ENCODE data around the gene ZFY. TPM values are rescaled to one million over a fixed set of nuclear protein-coding genes. Genes with fewer than 3 reads are reported as not detected.

ZFY gene
- total and polyA plus RNA-seq, 2 of the 13 experiments (the other 11 are each of a cell fraction or from before 2014, with no cell fraction given) = 3.3 to 17.1 TPM

DNA sequence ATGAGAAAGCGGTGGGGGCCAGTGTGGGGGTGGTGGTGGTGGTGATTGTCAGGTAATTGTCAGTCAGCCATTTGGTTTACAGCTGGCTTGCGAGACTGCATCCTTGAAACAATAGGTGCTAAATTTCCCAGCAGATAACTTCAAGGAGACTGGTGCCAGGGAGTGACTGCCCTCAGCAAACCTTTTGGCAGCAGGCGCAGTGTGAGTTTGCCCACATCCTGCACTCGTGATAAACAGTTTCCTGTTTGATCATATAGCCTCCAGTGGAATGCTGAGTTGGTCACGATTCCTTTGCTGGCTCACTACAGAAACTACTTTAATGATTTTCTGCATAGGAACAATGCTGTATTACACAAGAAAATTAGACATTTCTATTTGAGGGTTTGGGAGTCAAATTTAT, 47.8 kb upstream of the ZFY start:
- no peak for DNase-seq (ENCODE audit: low spot score)
- H3K79me2 ChIP-seq (ENCODE audit: insufficient read depth, low read length) = no peaks in the 10 kb centered on the region
- no TSS peak for BruUV-seq (replicated peaks)
- ChIA-PET CTCF (ENCODE audit: low intra/inter-chr PET ratio, low total read pairs) (no interaction called here), POLR2A (no interaction called here)
- H4K20me1 ChIP-seq (ENCODE audit: insufficient read depth, low read length) = no peaks in the 10 kb centered on the region
- 70% methylated on average over 4 of the region's 5 CpGs for WGBS (ENCODE audit: low lambda C conversion rate)
- TF ChIP-seq NAIF1 (CRISPR knock-in tag; IDR thresholded peaks at IDR 0.05; ENCODE audit: borderline replicate concordance) (no peak), ZNF510 (CRISPR knock-in tag; IDR thresholded peaks at IDR 0.05; ENCODE audit: low read depth) (no peak), ZNF772 (CRISPR knock-in tag; IDR thresholded peaks at IDR 0.05) (no peak), ZNF543 (CRISPR knock-in tag; IDR thresholded peaks at IDR 0.05) (no peak), KLF11 (CRISPR knock-in tag; IDR thresholded peaks at IDR 0.05) (no peak), RCOR2 (CRISPR knock-in tag; IDR thresholded peaks at IDR 0.05) (no peak), ZNF317 (CRISPR knock-in tag; IDR thresholded peaks at IDR 0.05) (no peak), AGO2 (optimal IDR thresholded peaks at IDR 0.05; ENCODE audit: low read depth, low read length) (no peak), KDM2A (CRISPR knock-in tag; IDR thresholded peaks at IDR 0.05; ENCODE audit: borderline replicate concordance, low read depth) (no peak), SETDB1 (CRISPR knock-in tag; IDR thresholded peaks at IDR 0.05; ENCODE audit: borderline replicate concordance) (no peak), KAT2B (IDR thresholded peaks at IDR 0.05; ENCODE audit: borderline replicate concordance, low read depth, low read length) (no peak), EZH2 (conservative IDR thresholded peaks at IDR 0.05; ENCODE audit: low read depth, low read length) (no peak), ZNF891 (CRISPR knock-in tag; IDR thresholded peaks at IDR 0.05) (no peak), CBFB (CRISPR knock-in tag; IDR thresholded peaks at IDR 0.05) (no peak), PHF5A (CRISPR knock-in tag; IDR thresholded peaks at IDR 0.05; ENCODE audit: low read depth, unreplicated experiment) (no peak), SOX13 (IDR thresholded peaks at IDR 0.05) (no peak), SOX13 (CRISPR knock-in tag; conservative IDR thresholded peaks at IDR 0.05 in 1 of 2, IDR thresholded peaks at IDR 0.05 in 1 of 2) (no peak), NPAS2 (CRISPR knock-in tag; IDR thresholded peaks at IDR 0.05; ENCODE audit: borderline replicate concordance) (no peak), ZSCAN22 (CRISPR knock-in tag; IDR thresholded peaks at IDR 0.05) (no peak), NFIB (CRISPR knock-in tag; IDR thresholded peaks at IDR 0.05; ENCODE audit: borderline replicate concordance) (no peak)
- TF ChIP-seq, protein P1, sequence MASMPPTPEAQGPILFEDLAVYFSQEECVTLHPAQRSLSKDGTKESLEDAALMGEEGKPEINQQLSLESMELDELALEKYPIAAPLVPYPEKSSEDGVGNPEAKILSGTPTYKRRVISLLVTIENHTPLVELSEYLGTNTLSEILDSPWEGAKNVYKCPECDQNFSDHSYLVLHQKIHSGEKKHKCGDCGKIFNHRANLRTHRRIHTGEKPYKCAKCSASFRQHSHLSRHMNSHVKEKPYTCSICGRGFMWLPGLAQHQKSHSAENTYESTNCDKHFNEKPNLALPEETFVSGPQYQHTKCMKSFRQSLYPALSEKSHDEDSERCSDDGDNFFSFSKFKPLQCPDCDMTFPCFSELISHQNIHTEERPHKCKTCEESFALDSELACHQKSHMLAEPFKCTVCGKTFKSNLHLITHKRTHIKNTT (CRISPR knock-in tag; IDR thresholded peaks at IDR 0.05) = no peak
- in situ Hi-C loops (cut with HindIII; ENCODE audit: extremely low pct_ligation_motif_present, low pct_unique_long_range_greater_than_20kb) (no loop called here), intact Hi-C loops (cut with micrococcal nuclease; ENCODE audit: unreplicated experiment) (no loop called here)
- H3K4me3 ChIP-seq (replicated peaks in 1 of 3; ENCODE audit: insufficient read depth in 1 of 3, low read depth in 2 of 3, low read length in 3 of 3) = no peak overlapping the region
- 0 out of 2 replicates have a peak overlapping the region, but pooled peaks have one; percentile 12 for H3K4me2 ChIP-seq (ENCODE audit: low read depth, low read length)
- no peak for FAIRE-seq
- H3K4me1 ChIP-seq (ENCODE audit: insufficient read depth, low read length) = peaks cover 32% of the 10 kb centered on the region
- no peaks in the 10 kb centered on the region for H3K36me3 ChIP-seq (replicated peaks in 1 of 2; ENCODE audit: control insufficient read depth in 1 of 2, insufficient read depth in 2 of 2, low read length in 2 of 2)
- no peak overlapping the region for H3K9ac ChIP-seq (ENCODE audit: insufficient read depth, low read depth, low read length)
- H2AFZ ChIP-seq (ENCODE audit: low read length) = no peak overlapping the region
- no peaks in the 10 kb centered on the region for H3K27me3 ChIP-seq (ENCODE audit: control insufficient read depth in 1 of 2, insufficient read depth in 2 of 2, low read length in 2 of 2)
- no peaks in the 10 kb centered on the region for H3K9me3 ChIP-seq (ENCODE audit: low read length)
- ATAC-seq = no peak
- H3K27ac ChIP-seq (ENCODE audit: extremely low read length, insufficient read depth, low read length) = no peak overlapping the region

Measured in HepG2 (cell line).